ENCODE data around the gene SPECC1L. TPM values are rescaled to one million over a fixed set of nuclear protein-coding genes. Genes with fewer than 3 reads are reported as not detected.
A peak's percentile ranks its signal among the peaks of the same experiment; 100 is the strongest.

The SPECC1L gene
- total RNA-seq, 1 donor from 2014 or later: 80.6 TPM

DNA sequence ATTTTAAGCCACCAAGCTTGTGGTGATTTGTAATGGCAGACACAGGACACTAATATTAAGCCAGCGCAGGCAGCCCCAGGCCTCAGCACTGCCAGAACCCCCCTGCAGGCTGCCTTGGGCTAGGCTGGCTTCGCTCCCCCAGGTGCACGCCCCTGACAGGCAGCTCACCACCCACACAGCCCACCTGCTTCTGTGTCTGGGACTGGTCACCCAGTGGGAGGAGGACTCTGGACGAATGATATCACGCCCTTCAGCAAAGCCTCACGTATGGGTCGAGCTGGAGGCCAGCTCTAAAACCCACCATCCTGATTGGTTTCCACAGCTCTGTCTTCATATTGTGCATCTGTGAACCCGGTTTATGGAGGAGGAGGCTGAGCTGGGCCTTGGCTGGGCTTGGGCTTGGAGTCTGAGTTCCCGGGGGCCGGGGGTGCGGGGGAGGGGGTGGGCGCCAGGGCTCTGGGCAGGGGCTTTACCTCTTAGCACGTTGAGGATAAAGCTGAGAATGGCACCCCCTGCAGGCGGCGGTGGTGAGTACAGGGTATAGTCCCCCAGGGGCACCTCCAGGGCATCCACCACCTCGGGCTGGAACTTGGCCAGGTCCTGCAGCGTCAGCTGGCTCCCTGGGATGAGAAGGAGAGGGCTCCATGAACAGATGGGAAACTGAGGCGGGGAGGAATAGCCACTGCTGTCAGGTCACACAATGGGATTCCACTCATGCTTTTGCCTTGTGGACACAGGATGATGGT lies 39.5 kb upstream of the SPECC1L start:
- H3K4me1 Mint-ChIP-seq (ENCODE audit: unreplicated experiment): no peaks in the 10 kb centered on the region
- no peaks in the 10 kb centered on the region for H3K36me3 Mint-ChIP-seq (ENCODE audit: low read depth, unreplicated experiment)

DNA sequence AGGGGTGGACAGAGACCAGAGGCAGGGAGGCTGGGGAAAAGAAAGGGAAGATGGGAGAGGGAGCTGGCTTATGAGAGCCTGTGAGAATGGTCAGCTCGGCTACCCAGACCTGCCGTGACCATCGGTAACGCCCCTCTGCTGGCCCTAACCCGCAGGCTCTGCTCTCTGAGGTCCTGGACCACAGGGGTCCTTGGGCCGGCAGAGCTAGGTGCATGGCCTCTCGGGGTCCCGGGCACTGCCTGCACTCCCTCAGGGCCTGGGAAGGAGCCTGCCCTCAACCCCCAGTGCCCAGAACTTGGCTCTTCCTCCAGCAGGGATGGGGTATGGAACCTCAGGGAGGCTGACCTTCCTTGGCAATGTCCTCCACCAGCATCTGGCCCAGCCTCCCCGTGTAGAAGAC lies 38.9 kb upstream of the SPECC1L start:
- H3K27me3 Mint-ChIP-seq (ENCODE audit: unreplicated experiment): no peaks in the 10 kb centered on the region
- H3K9me3 Mint-ChIP-seq (ENCODE audit: unreplicated experiment): no peaks in the 10 kb centered on the region
- no peak for DNase-seq (ENCODE audit: low spot score)
- H3K36me3 Mint-ChIP-seq (ENCODE audit: low read depth, unreplicated experiment): no peaks in the 10 kb centered on the region
- no peak overlapping the region for H3K27ac Mint-ChIP-seq (ENCODE audit: unreplicated experiment)
- no peaks in the 10 kb centered on the region for H3K4me1 Mint-ChIP-seq (ENCODE audit: unreplicated experiment)
- TF ChIP-seq, protein P1, sequence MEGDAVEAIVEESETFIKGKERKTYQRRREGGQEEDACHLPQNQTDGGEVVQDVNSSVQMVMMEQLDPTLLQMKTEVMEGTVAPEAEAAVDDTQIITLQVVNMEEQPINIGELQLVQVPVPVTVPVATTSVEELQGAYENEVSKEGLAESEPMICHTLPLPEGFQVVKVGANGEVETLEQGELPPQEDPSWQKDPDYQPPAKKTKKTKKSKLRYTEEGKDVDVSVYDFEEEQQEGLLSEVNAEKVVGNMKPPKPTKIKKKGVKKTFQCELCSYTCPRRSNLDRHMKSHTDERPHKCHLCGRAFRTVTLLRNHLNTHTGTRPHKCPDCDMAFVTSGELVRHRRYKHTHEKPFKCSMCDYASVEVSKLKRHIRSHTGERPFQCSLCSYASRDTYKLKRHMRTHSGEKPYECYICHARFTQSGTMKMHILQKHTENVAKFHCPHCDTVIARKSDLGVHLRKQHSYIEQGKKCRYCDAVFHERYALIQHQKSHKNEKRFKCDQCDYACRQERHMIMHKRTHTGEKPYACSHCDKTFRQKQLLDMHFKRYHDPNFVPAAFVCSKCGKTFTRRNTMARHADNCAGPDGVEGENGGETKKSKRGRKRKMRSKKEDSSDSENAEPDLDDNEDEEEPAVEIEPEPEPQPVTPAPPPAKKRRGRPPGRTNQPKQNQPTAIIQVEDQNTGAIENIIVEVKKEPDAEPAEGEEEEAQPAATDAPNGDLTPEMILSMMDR (IDR thresholded peaks at IDR 0.05; ENCODE audit: unreplicated experiment): no peak
- H3K4me3 Mint-ChIP-seq (ENCODE audit: unreplicated experiment): no peak overlapping the region

More for the DNA sequence above, 39.5 kb upstream of the SPECC1L start:
- no peak overlapping the region for H3K27ac Mint-ChIP-seq (ENCODE audit: unreplicated experiment)
- DNase-seq (ENCODE audit: low spot score): peak; percentile 75
- H3K27me3 Mint-ChIP-seq (ENCODE audit: unreplicated experiment): peaks cover 2% of the 10 kb centered on the region
- H3K4me3 Mint-ChIP-seq (ENCODE audit: unreplicated experiment): no peak overlapping the region
- H3K9me3 Mint-ChIP-seq (ENCODE audit: unreplicated experiment): no peaks in the 10 kb centered on the region
- TF ChIP-seq, protein P1 (IDR thresholded peaks at IDR 0.05; ENCODE audit: unreplicated experiment): peak; percentile 70

- Mint-ChIP-seq H3K4me1 (ENCODE audit: unreplicated experiment) (no peaks in the 10 kb centered on the region), H3K4me3 (ENCODE audit: unreplicated experiment) (no peak overlapping the region), H3K9me3 (ENCODE audit: unreplicated experiment) (no peaks in the 10 kb centered on the region), H3K36me3 (ENCODE audit: low read depth, unreplicated experiment) (no peaks in the 10 kb centered on the region), H3K27ac (ENCODE audit: unreplicated experiment) (no peak overlapping the region), H3K27me3 (ENCODE audit: unreplicated experiment) (no peaks in the 10 kb centered on the region)
- TF ChIP-seq, protein P1 (IDR thresholded peaks at IDR 0.05; ENCODE audit: unreplicated experiment): no peak
- DNase-seq (ENCODE audit: low spot score): no peak
Observed at GRCh38 chr22:24232124-24232523, 38.5 kb upstream of the SPECC1L start.

DNA sequence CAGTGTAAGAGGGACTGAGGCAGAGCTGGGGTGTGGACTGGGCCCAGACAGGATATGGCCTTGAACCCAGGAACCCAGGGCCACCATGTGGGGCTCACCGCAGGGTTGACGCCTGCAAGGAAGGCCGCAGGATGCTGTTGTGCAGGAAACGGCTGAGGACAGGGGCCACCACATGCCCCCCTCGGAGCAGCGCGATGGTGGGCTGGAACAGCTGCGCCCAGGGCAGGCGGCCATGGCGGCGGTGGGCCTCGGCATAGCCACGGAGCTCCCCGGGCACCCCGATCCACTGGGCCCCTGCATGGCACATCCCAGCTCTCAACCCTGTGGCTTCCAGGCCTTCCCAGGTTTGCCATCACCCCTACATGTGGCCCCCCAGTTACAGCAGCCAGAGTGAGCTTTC lies 37.9 kb upstream of the SPECC1L start:
- Mint-ChIP-seq H3K4me1 (ENCODE audit: unreplicated experiment) (no peaks in the 10 kb centered on the region), H3K4me3 (ENCODE audit: unreplicated experiment) (no peak overlapping the region), H3K36me3 (ENCODE audit: low read depth, unreplicated experiment) (no peaks in the 10 kb centered on the region), H3K9me3 (ENCODE audit: unreplicated experiment) (no peaks in the 10 kb centered on the region), H3K27ac (ENCODE audit: unreplicated experiment) (no peak overlapping the region), H3K27me3 (ENCODE audit: unreplicated experiment) (no peaks in the 10 kb centered on the region)
- no peak for DNase-seq (ENCODE audit: low spot score)
- TF ChIP-seq, protein P1 (IDR thresholded peaks at IDR 0.05; ENCODE audit: unreplicated experiment): no peak

DNA sequence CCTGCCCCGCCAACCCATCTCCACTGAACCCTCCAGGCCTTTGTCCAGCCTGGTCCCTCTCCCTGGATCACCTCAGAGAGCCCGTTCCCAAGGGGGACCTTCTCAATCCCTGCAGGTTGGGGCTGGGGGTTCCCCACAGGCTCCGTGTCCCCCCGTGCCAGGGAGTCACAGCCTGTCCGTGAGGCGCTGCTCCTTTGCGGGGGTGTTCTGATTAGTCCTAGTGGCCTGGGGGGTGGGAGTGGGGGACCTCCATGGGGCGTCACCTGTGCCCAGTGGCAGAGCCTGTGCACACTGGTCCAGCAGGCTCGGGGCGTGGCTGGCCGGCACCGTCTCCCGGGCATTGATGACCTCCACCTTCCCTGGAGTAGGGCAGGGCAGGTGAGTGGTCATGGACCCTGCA lies 37.4 kb upstream of the SPECC1L start:
- H3K36me3 Mint-ChIP-seq (ENCODE audit: low read depth, unreplicated experiment): no peaks in the 10 kb centered on the region
- TF ChIP-seq, protein P1 (IDR thresholded peaks at IDR 0.05; ENCODE audit: unreplicated experiment): no peak
- H3K27me3 Mint-ChIP-seq (ENCODE audit: unreplicated experiment): no peaks in the 10 kb centered on the region
- no peaks in the 10 kb centered on the region for H3K4me1 Mint-ChIP-seq (ENCODE audit: unreplicated experiment)
- no peak for DNase-seq (ENCODE audit: low spot score)
- H3K4me3 Mint-ChIP-seq (ENCODE audit: unreplicated experiment): no peak overlapping the region
- H3K9me3 Mint-ChIP-seq (ENCODE audit: unreplicated experiment): no peaks in the 10 kb centered on the region
- H3K27ac Mint-ChIP-seq (ENCODE audit: unreplicated experiment): no peak overlapping the region

Measured in endothelial cell (in vitro differentiated cells).